Inflammatory macrophage treated with lipopolysaccharide for 1 hour (primary cell): ENCODE results near the gene TMEM43.

Experiments used
- DNase-seq, 2 donors: peaks; one replicate each; pipeline ENCODE4 v3.0.0-alpha.2; 2020 to 2022

Gene TMEM43

DNA sequence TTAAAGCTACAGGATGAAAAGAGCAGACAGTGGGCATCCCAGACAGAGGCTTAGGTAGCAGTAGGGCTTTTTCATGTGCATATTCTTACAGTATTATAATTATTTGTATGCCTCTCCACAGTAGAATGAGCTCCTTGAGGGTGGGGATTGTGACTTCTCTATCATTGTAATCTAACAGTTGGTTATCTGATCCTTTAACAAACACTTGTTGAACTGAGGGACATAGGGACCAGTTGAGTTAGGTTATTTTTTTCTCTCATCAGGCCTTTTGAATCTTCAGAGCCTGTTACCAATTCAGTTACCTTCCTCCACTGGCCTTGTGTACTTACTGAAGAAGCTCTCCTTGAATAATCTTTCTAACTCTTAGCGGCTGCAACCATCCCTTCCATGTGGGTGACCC, 54.9 kb downstream of the TMEM43 start:
- no peak for DNase-seq

DNA sequence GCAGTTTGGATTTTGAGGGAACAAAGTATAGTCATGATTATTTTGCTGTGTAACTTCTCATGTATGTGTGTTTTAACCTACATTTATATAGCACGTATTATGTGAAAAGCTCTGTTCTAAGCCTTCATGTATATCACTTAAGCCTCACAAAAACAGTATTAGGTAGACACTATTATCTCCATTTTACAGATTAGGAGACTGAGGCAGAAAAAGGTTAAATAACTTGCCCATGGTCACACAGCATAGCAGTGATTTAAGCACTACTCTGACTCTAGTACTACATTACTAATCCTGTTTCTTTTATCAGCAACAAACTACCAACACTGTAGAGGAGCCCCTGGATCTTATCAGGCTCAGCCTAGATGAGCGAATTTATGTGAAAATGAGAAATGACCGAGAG, 56.4 kb downstream of the TMEM43 start:
- no peak for DNase-seq

- DNase-seq: no peak
These were observed 58.2 kb downstream of the TMEM43 start for GRCh38 chr3:14183015-14183577.

- no peak for DNase-seq
These were observed 62.1 kb downstream of the TMEM43 start for GRCh38 chr3:14186854-14187458.

DNA sequence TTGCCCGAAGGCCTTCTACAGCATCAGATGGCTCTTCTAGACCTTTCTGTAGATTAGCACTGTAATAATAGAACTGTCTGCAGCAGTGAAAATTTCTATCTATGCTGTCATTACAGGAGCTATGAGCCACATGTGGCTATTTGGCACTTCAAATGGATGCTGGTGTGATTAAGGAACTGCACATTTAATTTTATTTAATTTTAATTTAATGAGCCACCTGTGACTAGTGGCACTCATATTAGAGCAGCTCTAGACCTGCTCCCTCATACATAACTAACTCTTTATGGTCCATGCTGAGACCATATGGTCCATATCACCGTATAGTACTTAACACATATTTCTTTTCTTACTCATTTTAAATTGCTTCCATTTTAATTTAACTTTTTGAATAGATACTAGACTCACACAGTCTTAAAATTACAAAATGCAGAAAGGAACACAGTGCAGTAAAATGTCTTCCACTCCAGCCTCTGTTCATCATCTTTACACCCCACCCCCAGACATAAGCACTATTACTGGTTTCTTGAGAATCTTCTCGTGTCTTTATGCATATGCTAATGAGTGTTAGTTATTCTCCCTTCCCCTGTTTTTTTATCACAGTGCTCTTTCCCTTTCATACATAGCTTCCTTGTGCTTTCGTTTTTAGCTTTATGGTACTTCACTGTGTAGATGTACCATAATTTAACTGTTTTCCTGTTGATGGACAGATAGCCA, 63.3 kb downstream of the TMEM43 start:
- DNase-seq: no peak
